H9 (cell line): Measurements from ENCODE around the gene TRIO. TPM values are rescaled to one million over a fixed set of nuclear protein-coding genes. Genes with fewer than 3 reads are reported as not detected.

Experiments used
- DNase-seq: peaks from one replicate; pipeline ENCODE4 v3.0.0-alpha.2; 2017
- H2AFZ ChIP-seq: one replicate; pipeline ENCODE4 v1.6.1; 2013; ENCODE audit warnings: mild to moderate bottlenecking, low read length, control low read depth, moderate library complexity
- H2AK5ac ChIP-seq: 2 replicates; pipeline ENCODE4 v1.6.1; 2013; ENCODE audit warnings: low read length, control low read depth, mixed read lengths; ENCODE audit not compliant: insufficient read length
- H2BK120ac ChIP-seq: one replicate; pipeline ENCODE4 v1.6.1; 2013; ENCODE audit warnings: low read depth, mild to moderate bottlenecking, low read length, control low read depth, inconsistent platforms; ENCODE audit not compliant: poor library complexity, severe bottlenecking
- H2BK12ac ChIP-seq: 2 replicates; pipeline ENCODE4 v1.6.1; 2013; ENCODE audit warnings: low read length, control low read depth, mixed read lengths, low read depth; ENCODE audit not compliant: insufficient read length
- H2BK15ac ChIP-seq: 2 replicates; pipeline ENCODE4 v1.6.1; 2013; ENCODE audit warnings: low read depth, low read length, control low read depth
- H2BK20ac ChIP-seq: one replicate; pipeline ENCODE4 v1.6.1; 2013; ENCODE audit warnings: low read depth, mild to moderate bottlenecking, low read length, control low read depth, inconsistent platforms; ENCODE audit not compliant: poor library complexity, severe bottlenecking
- H2BK5ac ChIP-seq: 2 replicates; pipeline ENCODE4 v1.6.1; 2013; ENCODE audit warnings: low read length, control low read depth, mixed read lengths; ENCODE audit not compliant: insufficient read length
- H3K14ac ChIP-seq: 2 replicates; pipeline ENCODE4 v1.6.1; 2013; ENCODE audit warnings: low read length, control low read depth; ENCODE audit not compliant: insufficient read depth
- H3K18ac ChIP-seq: 2 replicates; pipeline ENCODE4 v1.6.1; 2013; ENCODE audit warnings: low read depth, mild to moderate bottlenecking, mixed read lengths, low read length, control low read depth; ENCODE audit not compliant: insufficient read length
- H3K23ac ChIP-seq: 2 replicates; pipeline ENCODE4 v1.6.1; 2013; ENCODE audit warnings: low read length, control low read depth, mixed read lengths, low read depth; ENCODE audit not compliant: insufficient read length
- H3K23me2 ChIP-seq: 2 replicates; pipeline ENCODE4 v1.6.1; 2013; ENCODE audit warnings: low read depth, mild to moderate bottlenecking, mixed read lengths, low read length, control low read depth; ENCODE audit not compliant: insufficient read length, poor library complexity, severe bottlenecking
- H3K27ac ChIP-seq: 2 replicates; pipeline ENCODE4 v1.5.1; 2013; ENCODE audit warnings: low read length, control low read depth, mixed read lengths, low read depth; ENCODE audit not compliant: insufficient read length
- H3K27me3 ChIP-seq: 2 replicates; pipeline ENCODE4 v1.6.1; 2013; ENCODE audit warnings: low read length, control low read depth, inconsistent platforms; ENCODE audit not compliant: insufficient read depth
- H3K4ac ChIP-seq: 2 replicates; pipeline ENCODE4 v1.6.1; 2013; ENCODE audit warnings: low read depth, mild to moderate bottlenecking, control low read depth, inconsistent platforms, low read length, moderate library complexity
- H3K4me1 ChIP-seq: 2 replicates; pipeline ENCODE4 v1.6.1; 2013; ENCODE audit warnings: low read length, control low read depth, inconsistent platforms; ENCODE audit not compliant: insufficient read depth
- H3K4me2 ChIP-seq: 2 replicates; pipeline ENCODE4 v1.6.1; 2013; ENCODE audit warnings: low read length, control low read depth, mixed read lengths; ENCODE audit not compliant: insufficient read length, insufficient read depth
- H3K56ac ChIP-seq: 2 replicates; pipeline ENCODE4 v1.6.1; 2013; ENCODE audit warnings: low read depth, mild to moderate bottlenecking, mixed read lengths, low read length, control low read depth; ENCODE audit not compliant: insufficient read length
- H3K79me1 ChIP-seq: 2 replicates; pipeline ENCODE4 v1.6.1; 2013; ENCODE audit warnings: low read depth, mild to moderate bottlenecking, moderate library complexity, low read length, control low read depth, inconsistent platforms; ENCODE audit not compliant: insufficient read depth, poor library complexity, severe bottlenecking
- H3K79me2 ChIP-seq: 2 replicates; pipeline ENCODE4 v1.6.1; 2013; ENCODE audit warnings: low read length, control low read depth, inconsistent platforms; ENCODE audit not compliant: insufficient read depth
- H3K9ac ChIP-seq: 2 replicates; pipeline ENCODE4 v1.6.1; 2013; ENCODE audit warnings: low read length, control low read depth, mixed read lengths; ENCODE audit not compliant: insufficient read length; ENCODE audit errors: extremely low read depth
- H3K9me3 ChIP-seq: one replicate; pipeline ENCODE4 v1.6.1; 2013; ENCODE audit warnings: low read depth, low read length, inconsistent platforms; ENCODE audit not compliant: control insufficient read depth
- H3T11ph ChIP-seq: one replicate; pipeline ENCODE4 v1.6.1; 2013; ENCODE audit warnings: mild to moderate bottlenecking, low read length, control low read depth, inconsistent platforms
- H4K20me1 ChIP-seq: one replicate; pipeline ENCODE4 v1.6.1; 2013; ENCODE audit not compliant: control insufficient read depth, insufficient read length, insufficient read depth
- H4K5ac ChIP-seq: 2 replicates; pipeline ENCODE4 v1.6.1; 2013; ENCODE audit warnings: low read depth, mild to moderate bottlenecking, mixed read lengths, low read length, control low read depth; ENCODE audit not compliant: insufficient read length
- H4K8ac ChIP-seq: replicated peaks from 2 replicates; pipeline ENCODE4 v1.6.1; 2013; ENCODE audit warnings: low read length, control low read depth, mixed read lengths, low read depth; ENCODE audit not compliant: insufficient read length
- H4K91ac ChIP-seq: 2 replicates; pipeline ENCODE4 v1.6.1; 2013; ENCODE audit warnings: low read depth, mild to moderate bottlenecking, moderate library complexity, mixed read lengths, low read length, control low read depth; ENCODE audit not compliant: insufficient read length
- H3K27ac Mint-ChIP-seq, 3 experiments: 2 replicates in 2 of 3; 3 replicates in 1 of 3; pipeline ENCODE4 v1.8.0; 2020 to 2021; ENCODE audit warnings: mixed read lengths in 3 of 3, mild to moderate bottlenecking in 1 of 3, moderate library complexity in 1 of 3
- H3K27me3 Mint-ChIP-seq: 2 replicates; pipeline ENCODE4 v1.8.0; 2021; ENCODE audit warnings: low read depth, mild to moderate bottlenecking, moderate library complexity, mixed read lengths
- H3K36me3 Mint-ChIP-seq, 3 experiments: 2 replicates in 2 of 3; 3 replicates in 1 of 3; pipeline ENCODE4 v1.8.0; 2020 to 2021; ENCODE audit warnings: low read depth in 3 of 3, mixed read lengths in 3 of 3; ENCODE audit not compliant: insufficient read depth in 1 of 3
- H3K4me1 Mint-ChIP-seq, 2 experiments: 2 replicates each; pipeline ENCODE4 v1.8.0; 2020; ENCODE audit warnings: mixed read lengths in 2 of 2
- H3K4me3 Mint-ChIP-seq, 2 experiments: 2 replicates in 1 of 2; 3 replicates in 1 of 2; pipeline ENCODE4 v1.8.0; 2020 to 2021; ENCODE audit warnings: mild to moderate bottlenecking in 2 of 2, mixed read lengths in 2 of 2, moderate library complexity in 1 of 2
- H3K9me3 Mint-ChIP-seq, 2 experiments: 2 replicates in 1 of 2; 3 replicates in 1 of 2; pipeline ENCODE4 v1.8.0; 2020; ENCODE audit warnings: mild to moderate bottlenecking in 2 of 2, mixed read lengths in 2 of 2, moderate library complexity in 1 of 2
- CTCF ChIP-seq: fragments of 200-600 bp; sonication (generic); conservative IDR thresholded peaks from 3 replicates; pipeline ENCODE4 v1.8.0; 2021; ENCODE audit warnings: antibody characterized with exemption, mild to moderate bottlenecking
- WGBS: extraction: QIAGEN DNeasy Blood & Tissue Kit; methylation state at CpG from one replicate; pipeline ENCODE4 v1.1.7; 2013; ENCODE audit warnings: missing lambda C conversion rate, low lambda C conversion rate, mixed read lengths; ENCODE audit not compliant: insufficient read length; ENCODE audit errors: extremely low coverage; 5-methylcytosine and 5-hydroxymethylcytosine counted together
- total RNA-seq: library from RNA; stranded (reverse); gene quantifications from 2 replicates; pipeline ENCODE4 v1.2.1, GENCODE V29; 2021

The TRIO gene
- total RNA-seq, 1 experiment from 2014 or later, result 87.8 TPM

- no peak overlapping the region for H3K9ac ChIP-seq
- peaks cover 5% of the 10 kb centered on the region for H3K4me1 ChIP-seq
- no peaks in the 10 kb centered on the region; a peak in 1 of 7 replicates for H3K36me3 Mint-ChIP-seq
- no peak overlapping the region for H4K8ac ChIP-seq
- no peak overlapping the region for H3K27ac ChIP-seq
- H3K18ac ChIP-seq, result no peak overlapping the region
- H3K9me3 ChIP-seq, result no peaks in the 10 kb centered on the region
- TF ChIP-seq CTCF, result no peak
- no peak overlapping the region for H2BK20ac ChIP-seq
- H2AFZ ChIP-seq, result no peak overlapping the region
- no peak overlapping the region for H2BK5ac ChIP-seq
- no peak overlapping the region for H3K23ac ChIP-seq
- no peak overlapping the region for H3T11ph ChIP-seq
- no peak overlapping the region for H3K56ac ChIP-seq
- H3K4me1 Mint-ChIP-seq, result peaks cover 28 to 35% of the 10 kb centered on the region in 2 experiments
- H4K20me1 ChIP-seq, result no peaks in the 10 kb centered on the region
- H3K9me3 Mint-ChIP-seq, result no peaks in the 10 kb centered on the region
- H2BK120ac ChIP-seq, result no peak overlapping the region
- H3K4ac ChIP-seq, result no peak overlapping the region
- DNase-seq, result no peak
- H2BK12ac ChIP-seq, result no peak overlapping the region
- H3K4me3 Mint-ChIP-seq, result no peak overlapping the region
- no peak overlapping the region for H4K5ac ChIP-seq
- no peak overlapping the region for H2BK15ac ChIP-seq
- H3K14ac ChIP-seq, result no peak overlapping the region
- peaks cover 33% of the 10 kb centered on the region; the same call in 1 of the 2 replicates for H3K79me2 ChIP-seq
- no peak overlapping the region for H2AK5ac ChIP-seq
- H4K91ac ChIP-seq, result no peak overlapping the region
- no peaks in the 10 kb centered on the region for H3K27me3 Mint-ChIP-seq
- H3K79me1 ChIP-seq, result no peaks in the 10 kb centered on the region
- no CpG with 5 or more reads among the region's 5 CpGs for WGBS
- H3K4me2 ChIP-seq, result no peak overlapping the region
- H3K27me3 ChIP-seq, result no peaks in the 10 kb centered on the region
- peak overlapping the region in 1 of 3 experiments; percentile 26; a peak in 2 of 7 replicates for H3K27ac Mint-ChIP-seq
- H3K23me2 ChIP-seq, result no peaks in the 10 kb centered on the region
Measured at GRCh38 chr5:14197056-14197455, 53.9 kb downstream of the TRIO start.
